GM10266 (cell line): ENCODE results near the gene SPANXN2.

Experiments used
- DNase-seq: peaks from one replicate; pipeline ENCODE4 v3.0.0; 2012; ENCODE audit errors: extremely low spot score
- TF ChIP-seq, protein P1 (sequence below): IDR thresholded peaks from 2 replicates; pipeline ENCODE4 v1.5.1; 2012; ENCODE audit warnings: mild to moderate bottlenecking, low read depth; ENCODE audit not compliant: control insufficient read depth, insufficient read depth; ENCODE audit errors: missing control alignments

SPANXN2 gene

DNA sequence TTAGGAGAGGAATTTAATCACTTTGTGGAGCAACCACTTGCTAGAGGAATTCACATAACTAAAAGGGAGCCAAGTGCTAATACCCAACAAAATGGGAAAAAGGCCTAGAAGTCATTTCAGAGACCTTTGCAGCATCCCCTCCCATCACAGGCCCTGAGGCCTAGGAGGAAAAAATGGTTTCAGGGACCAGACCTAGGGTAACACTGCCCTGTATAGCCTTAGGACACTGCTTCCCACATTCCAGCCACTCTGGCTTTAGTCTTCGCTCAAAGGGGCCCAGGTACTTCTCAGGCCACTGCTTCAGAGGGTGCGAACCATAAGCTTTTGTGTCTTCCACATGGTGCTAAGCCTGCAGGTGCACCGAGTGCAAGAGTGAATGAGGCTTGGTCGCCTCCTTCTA is 19.1 kb downstream of the SPANXN2 start:
- DNase-seq, result no peak
- TF ChIP-seq, protein P1, sequence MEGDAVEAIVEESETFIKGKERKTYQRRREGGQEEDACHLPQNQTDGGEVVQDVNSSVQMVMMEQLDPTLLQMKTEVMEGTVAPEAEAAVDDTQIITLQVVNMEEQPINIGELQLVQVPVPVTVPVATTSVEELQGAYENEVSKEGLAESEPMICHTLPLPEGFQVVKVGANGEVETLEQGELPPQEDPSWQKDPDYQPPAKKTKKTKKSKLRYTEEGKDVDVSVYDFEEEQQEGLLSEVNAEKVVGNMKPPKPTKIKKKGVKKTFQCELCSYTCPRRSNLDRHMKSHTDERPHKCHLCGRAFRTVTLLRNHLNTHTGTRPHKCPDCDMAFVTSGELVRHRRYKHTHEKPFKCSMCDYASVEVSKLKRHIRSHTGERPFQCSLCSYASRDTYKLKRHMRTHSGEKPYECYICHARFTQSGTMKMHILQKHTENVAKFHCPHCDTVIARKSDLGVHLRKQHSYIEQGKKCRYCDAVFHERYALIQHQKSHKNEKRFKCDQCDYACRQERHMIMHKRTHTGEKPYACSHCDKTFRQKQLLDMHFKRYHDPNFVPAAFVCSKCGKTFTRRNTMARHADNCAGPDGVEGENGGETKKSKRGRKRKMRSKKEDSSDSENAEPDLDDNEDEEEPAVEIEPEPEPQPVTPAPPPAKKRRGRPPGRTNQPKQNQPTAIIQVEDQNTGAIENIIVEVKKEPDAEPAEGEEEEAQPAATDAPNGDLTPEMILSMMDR, result no peak

DNA sequence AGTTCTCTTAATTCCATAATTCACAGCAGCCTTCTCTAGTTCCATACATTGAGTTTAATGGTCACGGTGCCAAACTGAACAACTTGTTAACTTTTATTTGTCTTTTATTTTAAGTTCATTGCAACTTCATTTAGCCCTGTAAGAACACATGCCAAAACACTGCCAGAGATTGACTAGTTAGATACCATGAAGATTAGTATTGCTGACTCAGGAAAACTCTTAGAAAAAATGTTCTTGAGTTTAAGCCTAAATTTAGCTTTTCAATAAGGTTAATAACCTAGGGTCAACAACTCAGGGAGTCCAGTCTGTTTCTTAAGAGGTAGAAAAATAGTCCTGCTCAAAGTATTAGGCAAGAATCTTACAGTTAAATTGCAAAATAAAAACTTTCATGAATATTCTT is 25.7 kb downstream of the SPANXN2 start:
- TF ChIP-seq, protein P1, result no peak
- no peak for DNase-seq

DNA sequence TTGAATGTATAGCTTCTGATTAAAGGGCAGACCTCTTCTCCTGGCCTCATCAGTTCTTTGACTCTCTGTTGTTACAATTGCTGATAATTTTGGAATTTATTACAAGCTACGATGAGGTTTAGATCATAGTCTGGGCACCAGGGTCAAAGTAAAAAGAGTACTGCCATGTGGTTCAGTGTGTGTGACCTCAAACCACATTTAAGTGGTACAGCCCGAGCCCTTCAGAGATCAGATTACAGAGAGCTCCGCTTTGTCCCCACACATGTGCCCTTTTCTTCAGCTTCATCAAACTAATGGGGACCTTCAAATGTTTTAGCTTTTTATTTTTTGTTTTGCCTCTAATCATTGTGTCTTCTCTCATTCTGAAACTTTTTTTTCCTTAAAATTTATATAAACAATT is 37.1 kb downstream of the SPANXN2 start:
- TF ChIP-seq, protein P1, result no peak
- DNase-seq, result no peak

DNA sequence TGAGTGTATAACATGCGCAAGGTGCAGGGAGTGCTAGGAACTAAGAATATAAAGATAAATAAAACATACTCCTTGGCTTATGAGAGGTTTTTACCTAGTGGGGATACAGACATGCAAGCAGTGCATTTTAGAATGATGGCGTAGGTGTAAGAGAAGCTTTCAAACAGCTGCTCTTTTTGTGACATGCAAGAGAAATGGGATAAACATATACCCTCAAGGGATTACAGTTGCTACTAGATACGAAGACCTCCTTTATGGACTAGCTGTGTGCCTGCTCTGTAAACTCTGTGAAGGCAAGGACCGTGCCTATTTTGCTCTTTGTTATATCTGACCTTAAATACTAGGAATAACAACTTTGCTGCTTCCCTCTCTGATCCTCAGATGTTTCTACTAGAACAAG is 45.6 kb downstream of the SPANXN2 start:
- TF ChIP-seq, protein P1, result no peak
- DNase-seq, result no peak

DNA sequence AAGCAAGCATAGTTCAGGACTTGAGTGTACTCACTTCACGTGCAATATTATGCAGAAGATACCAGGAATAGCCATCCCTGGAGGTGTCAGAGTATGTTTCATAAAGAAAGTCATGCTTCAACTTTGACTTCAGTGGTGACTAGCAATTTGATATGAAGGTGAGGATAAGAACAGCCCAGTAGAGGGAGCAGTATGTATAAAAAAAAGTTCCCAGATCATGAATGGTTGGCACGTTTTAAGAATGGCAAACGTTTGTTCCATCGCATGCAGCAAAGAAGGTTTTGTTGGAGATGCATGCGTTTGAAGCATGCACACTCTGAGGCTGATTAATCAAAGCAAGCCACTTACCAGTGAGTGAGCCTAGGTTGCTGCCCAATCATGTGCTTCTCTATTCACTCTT is 51.2 kb downstream of the SPANXN2 start:
- DNase-seq, result no peak
- TF ChIP-seq, protein P1, result no peak

DNA sequence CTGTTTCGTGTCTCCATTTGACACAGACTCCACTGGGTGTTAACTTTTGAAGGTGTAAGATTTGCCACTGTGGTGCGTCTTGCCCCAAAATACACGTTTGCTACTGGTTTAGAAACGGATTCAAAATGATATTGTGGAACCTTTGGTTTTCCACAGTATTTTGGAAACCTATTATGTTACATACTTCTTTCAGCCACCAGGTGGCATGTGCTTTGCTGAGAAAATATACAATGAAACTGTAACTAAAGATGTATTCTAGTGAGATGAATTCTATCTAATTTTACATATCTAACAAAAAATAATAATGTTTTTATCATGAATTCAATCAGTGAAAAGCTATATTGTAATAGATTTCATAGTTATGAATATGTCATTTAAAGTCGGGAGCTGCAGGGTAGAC is 56.2 kb downstream of the SPANXN2 start:
- TF ChIP-seq, protein P1, result peak; percentile 17
- DNase-seq, result peak; percentile 2

DNA sequence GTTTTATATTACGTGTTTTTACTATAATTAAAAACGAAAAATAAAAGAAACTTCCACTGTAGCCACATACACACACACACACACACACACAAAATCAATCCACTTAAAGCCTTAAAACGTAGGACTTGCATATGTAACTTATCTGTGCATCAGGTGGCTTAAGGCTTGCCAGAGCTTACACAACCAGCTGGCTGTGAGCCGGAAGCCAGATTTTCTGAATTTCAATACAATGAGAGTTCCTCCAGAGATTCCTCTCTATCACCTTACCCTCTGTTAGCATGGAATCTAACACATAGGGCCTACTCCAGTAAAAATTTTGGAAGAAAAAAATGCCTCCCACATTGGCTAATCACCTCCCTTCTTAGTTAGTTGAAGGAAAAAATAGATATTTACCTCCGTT is 56.8 kb downstream of the SPANXN2 start:
- TF ChIP-seq, protein P1, result no peak

More for the DNA sequence above, 56.8 kb downstream of the SPANXN2 start:
- DNase-seq, result no peak
